BJ (cell line): ENCODE results near the gene CCL24. TPM values are rescaled to one million over a fixed set of nuclear protein-coding genes. Genes with fewer than 3 reads are reported as not detected.
"Not testable (repeated sequence)": the region's sequence is repeated elsewhere in the genome, so short reads cannot be mapped to it uniquely, and the experiment has no call there.

ENCODE experiments used
- CTCF ChIA-PET: fragments of 350-600 bp; formaldehyde crosslinking; extraction: SDS; loops from one replicate; lab custom pipeline; 2021; ENCODE audit warnings: antibody characterized with exemption, inconsistent platforms; lab: Yijun Ruan, JAX
- POLR2A ChIA-PET: fragments of 300-600 bp; sonication (Branson Sonifier 250); formaldehyde crosslinking; extraction: SDS; loops from one replicate; lab custom pipeline; 2021; ENCODE audit warnings: antibody characterized with exemption; lab: Charles Lee
- DNase-seq: peaks from one replicate; pipeline ENCODE4 v3.0.0-alpha.2; 2011; ENCODE audit warnings: low read depth
- H3K27me3 ChIP-seq: 2 replicates; pipeline ENCODE4 v1.6.0; 2011; ENCODE audit warnings: low read length; ENCODE audit not compliant: control insufficient read depth, insufficient read depth
- H3K36me3 ChIP-seq: 2 replicates; pipeline ENCODE4 v1.5.1; 2011; ENCODE audit warnings: low read length; ENCODE audit not compliant: control insufficient read depth, insufficient read depth
- H3K4me3 ChIP-seq: 2 replicates; pipeline ENCODE4 v1.5.1; 2011; ENCODE audit warnings: low read depth, mild to moderate bottlenecking, control low read depth, low read length
- polyA plus RNA-seq: library from polyadenylated mRNA; depleted of rRNA; stranded (reverse); fragments of >200 nt; gene quantifications from 2 replicates; pipeline ENCODE4 v1.2.3, GENCODE V29; 2011
- TF ChIP-seq, protein P1 (sequence below): IDR thresholded peaks from 2 replicates; pipeline ENCODE4 v1.5.1; 2011; ENCODE audit warnings: low read depth, mild to moderate bottlenecking, control low read depth, inconsistent platforms, low read length, moderate library complexity; ENCODE audit not compliant: insufficient read depth

CCL24 gene
- polyA plus RNA-seq, 1 experiment: not detected

DNA sequence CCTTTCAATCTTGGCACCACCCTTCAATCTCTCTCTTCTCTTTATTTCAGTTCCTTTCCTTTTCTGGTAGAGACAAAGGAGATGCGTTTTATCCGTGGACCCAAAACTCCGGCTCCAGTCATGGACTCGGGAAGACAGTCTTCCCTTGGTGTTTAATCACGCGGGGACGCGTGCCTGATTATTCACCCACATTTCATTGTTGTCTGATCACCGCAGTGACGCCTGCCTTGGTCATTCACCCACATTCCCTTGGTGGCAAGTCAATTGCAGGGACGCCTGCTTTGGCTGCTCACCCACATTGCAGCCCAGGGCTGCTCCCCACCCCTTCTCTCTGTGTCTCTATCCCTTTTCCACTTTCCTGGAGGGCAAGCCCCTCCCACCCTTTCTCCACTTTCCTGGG lies 34.1 kb downstream of the CCL24 start:
- DNase-seq, POLR2A ChIA-PET, CTCF ChIA-PET, H3K36me3 ChIP-seq, H3K4me3 ChIP-seq: not testable (repeated sequence)
- peaks cover 15% of the 10 kb centered on the region for H3K27me3 ChIP-seq

DNA sequence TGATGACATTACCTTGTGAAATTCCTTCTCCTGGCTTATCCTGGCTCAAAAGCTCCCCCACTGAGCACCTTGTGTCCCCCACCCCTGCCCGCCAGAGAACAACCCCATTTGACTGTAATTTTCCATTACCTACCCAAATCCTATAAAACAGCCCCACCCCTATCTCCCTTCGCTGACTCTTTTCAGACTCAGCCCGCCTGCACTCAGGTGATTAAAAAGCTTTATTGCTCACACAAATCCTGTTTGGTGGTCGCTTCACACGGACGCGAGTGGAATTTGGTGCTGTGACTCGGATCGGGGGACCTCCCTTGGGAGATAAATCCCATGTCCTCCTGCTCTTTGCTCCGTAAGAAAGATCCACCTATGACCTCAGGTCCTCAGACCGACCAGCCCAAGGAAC lies 34.6 kb downstream of the CCL24 start:
- peaks cover 15% of the 10 kb centered on the region for H3K27me3 ChIP-seq
- H3K36me3 ChIP-seq, H3K4me3 ChIP-seq, DNase-seq, CTCF ChIA-PET, POLR2A ChIA-PET: not testable (repeated sequence)

DNA sequence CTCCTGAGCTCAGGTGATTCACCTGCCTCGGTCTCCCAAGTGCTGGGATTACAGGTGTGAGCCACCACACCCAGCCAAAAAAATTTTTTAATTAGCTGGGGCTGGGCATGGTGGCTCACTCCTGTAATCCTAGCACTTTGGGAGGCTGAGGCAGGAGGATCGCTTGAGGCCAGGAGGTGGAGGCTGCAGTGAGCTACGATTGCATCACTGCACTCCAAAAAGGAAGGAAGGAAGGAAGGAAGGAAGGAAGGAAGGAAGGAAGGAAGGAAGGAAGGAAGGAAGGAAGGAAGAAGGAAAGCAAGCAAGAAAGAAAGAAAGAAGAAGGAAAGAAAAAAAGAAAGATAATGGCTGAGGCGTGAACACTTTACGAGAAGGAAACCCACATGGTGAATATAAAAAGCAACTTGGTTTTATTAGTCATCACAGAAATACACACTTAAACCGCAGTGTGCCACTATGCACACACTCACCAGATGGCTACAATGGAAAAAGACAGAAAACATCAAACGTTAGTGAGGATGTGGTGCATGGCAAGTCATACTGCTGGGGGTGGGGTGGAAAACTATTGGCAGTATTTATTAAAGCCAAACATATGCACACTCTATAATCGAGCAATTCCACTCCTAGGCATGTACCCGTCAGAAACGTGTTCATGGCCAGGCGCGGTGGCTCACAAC lies 37.2 kb downstream of the CCL24 start:
- ChIA-PET CTCF (no interaction called here), POLR2A (no interaction called here)
- TF ChIP-seq, protein P1, sequence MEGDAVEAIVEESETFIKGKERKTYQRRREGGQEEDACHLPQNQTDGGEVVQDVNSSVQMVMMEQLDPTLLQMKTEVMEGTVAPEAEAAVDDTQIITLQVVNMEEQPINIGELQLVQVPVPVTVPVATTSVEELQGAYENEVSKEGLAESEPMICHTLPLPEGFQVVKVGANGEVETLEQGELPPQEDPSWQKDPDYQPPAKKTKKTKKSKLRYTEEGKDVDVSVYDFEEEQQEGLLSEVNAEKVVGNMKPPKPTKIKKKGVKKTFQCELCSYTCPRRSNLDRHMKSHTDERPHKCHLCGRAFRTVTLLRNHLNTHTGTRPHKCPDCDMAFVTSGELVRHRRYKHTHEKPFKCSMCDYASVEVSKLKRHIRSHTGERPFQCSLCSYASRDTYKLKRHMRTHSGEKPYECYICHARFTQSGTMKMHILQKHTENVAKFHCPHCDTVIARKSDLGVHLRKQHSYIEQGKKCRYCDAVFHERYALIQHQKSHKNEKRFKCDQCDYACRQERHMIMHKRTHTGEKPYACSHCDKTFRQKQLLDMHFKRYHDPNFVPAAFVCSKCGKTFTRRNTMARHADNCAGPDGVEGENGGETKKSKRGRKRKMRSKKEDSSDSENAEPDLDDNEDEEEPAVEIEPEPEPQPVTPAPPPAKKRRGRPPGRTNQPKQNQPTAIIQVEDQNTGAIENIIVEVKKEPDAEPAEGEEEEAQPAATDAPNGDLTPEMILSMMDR: no peak
- peak; percentile 74 for DNase-seq
- H3K4me3 ChIP-seq: no peak overlapping the region
- peaks cover 10% of the 10 kb centered on the region for H3K27me3 ChIP-seq
- H3K36me3 ChIP-seq: no peaks in the 10 kb centered on the region

DNA sequence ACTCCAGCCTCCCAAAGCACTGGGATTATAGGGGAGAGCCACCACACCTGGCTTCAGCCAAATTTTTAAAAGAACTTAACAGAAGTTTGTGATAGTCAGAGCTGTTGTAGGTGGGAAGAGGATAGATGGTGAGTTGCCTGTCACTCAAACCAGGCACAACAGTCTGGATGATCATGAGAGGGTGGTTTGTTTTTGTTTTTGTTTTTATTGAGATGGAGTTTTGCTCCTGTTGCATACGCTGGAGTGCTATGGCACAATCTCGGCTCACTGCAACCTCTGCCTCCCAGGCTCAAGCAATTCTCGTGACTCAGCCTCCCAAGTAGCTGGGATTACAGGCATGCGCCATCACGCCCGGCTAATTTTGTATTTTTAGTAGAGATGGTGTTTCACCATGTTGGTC lies 39.6 kb downstream of the CCL24 start:
- POLR2A ChIA-PET, H3K36me3 ChIP-seq, DNase-seq, H3K4me3 ChIP-seq, H3K27me3 ChIP-seq: not testable (repeated sequence)
- CTCF ChIA-PET: interaction anchor here (1.0 kb wide), 1 partner anchor 93 kb away, joined by 3 read pairs; no protein-coding TSS in a partner anchor

DNA sequence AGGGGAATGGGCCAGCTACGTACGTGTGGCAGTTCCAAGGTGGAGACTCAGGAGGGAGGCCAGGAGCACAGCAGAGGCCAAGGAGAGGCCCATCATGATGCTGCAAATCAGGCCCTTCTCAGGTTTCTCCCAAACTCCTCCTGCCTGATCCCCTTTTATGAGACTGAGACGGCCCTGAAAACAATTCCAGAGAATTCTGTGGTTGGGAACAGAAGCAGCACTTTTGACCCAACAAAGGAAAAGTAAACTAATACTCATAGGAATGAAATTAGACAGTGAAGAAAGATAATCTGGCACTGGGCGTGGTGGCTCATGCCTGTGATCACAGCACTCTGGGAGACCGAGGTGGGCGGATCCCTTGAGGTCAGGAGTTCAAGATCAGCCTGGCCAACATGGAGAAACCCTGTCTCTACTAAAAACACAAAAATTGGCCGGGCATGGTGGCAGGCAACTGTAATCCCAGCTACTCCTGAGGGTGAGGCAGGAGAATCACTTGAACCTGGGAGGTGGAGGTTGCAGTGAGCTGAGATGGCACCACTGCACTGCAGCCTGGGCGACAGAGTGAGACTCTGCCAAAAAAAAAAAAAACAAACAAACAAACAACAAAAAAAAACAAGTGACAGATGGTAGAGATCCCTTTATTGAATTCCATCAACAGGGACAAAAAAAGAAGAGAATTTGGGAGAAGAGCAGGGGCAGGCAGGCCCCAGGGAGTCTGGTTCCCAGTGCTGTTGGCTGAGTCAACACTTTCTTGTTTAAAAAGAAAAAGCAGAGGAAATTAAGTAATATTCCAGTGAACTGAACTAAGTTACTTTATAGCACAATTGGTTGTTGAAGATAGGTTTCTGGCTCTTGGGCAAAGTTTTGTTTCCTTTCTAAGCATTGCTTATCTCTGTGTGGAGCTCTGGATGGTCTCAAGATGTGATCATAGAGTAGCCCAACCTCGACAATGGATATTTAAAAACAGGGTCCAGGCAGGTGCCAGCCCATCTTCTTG lies 41.2 kb downstream of the CCL24 start, which contains the start of gene CCL26:
Gene CCL26 (minus strand): TSS at position 131 of the 997 bp plus-strand sequence. CDS start 35 bp downstream, at position 96.
- TF ChIP-seq, protein P1: no peak
- POLR2A ChIA-PET: no interaction called here
- CTCF ChIA-PET: interaction anchor here (0.7 to 3.0 kb wide), 2 partner anchors 11 to 94 kb away, joined by 3 to 20 read pairs; no protein-coding TSS in a partner anchor

DNA sequence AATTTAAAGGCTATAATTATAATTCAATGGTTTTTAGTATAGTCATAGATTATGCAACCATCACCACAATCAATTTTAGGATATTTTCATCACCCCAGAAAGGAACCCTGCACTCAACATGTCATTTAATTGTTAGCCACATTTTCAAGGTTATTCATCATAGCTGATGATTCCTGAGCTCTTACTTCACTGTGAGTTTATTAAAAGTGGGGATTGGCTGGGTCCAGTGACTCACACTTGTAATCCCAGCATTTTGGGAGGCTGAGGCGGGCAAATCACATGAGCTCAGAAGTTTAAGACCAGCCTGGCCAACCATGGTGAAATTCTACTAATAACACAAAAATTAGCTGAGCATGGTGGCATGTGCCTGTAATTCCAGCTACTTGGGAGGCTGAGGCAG lies 42.4 kb downstream of the CCL24 start:
- peak; percentile 33 for DNase-seq
- H3K27me3 ChIP-seq: peaks cover 2% of the 10 kb centered on the region; the same call in 1 of the 2 replicates
- TF ChIP-seq, protein P1: no peak
- ChIA-PET CTCF (interaction anchor here (0.7 to 3.0 kb wide), 3 partner anchors 10 to 249 kb away, joined by 3 to 20 read pairs (median 7); no protein-coding TSS in a partner anchor), POLR2A (no interaction called here)
- no peaks in the 10 kb centered on the region for H3K36me3 ChIP-seq
- H3K4me3 ChIP-seq: no peak overlapping the region

More for the DNA sequence above, 41.2 kb downstream of the CCL24 start, which contains the start of gene CCL26:
- Histone ChIP-seq H3K4me3 (no peak within 1 kb of the TSS), H3K36me3 (no peaks in the 10 kb centered on the region), H3K27me3 (peaks cover 2% of the 10 kb centered on the region; the same call in 1 of the 2 replicates)
- peak; percentile 83 for DNase-seq
